ENCODE results near the gene PRKAG3.
"Not testable (repeated sequence)": the region's sequence is repeated elsewhere in the genome, so short reads cannot be mapped to it uniquely, and the experiment has no call there.

PRKAG3 gene

DNA sequence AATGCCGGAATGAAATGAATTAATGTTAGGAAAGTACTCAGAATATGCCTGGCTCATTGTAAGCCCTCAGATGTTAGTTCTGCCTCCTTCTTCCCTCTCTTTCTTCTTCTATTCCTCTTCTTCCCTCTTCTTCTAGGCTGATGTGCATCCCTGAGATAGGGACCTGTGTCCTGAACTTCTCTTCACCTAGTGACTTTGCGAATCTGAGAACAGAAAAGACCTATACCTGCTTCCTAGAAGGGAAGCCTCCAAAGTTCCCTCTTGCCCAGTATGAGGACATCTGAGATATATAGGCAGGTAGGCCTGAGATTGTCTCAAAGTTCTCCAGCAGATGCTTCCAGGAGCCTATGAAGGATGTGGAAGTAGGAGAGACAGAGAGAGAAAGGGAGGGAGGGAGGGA lies 57.7 kb downstream of the PRKAG3 start:
- peaks cover 4% of the 10 kb centered on the region for H3K27me3 Mint-ChIP-seq
- DNase-seq (no peak), ATAC-seq (no peak)
- peaks cover 6 to 19% of the 10 kb centered on the region in 2 donors for H3K9me3 Mint-ChIP-seq
- H3K4me3 Mint-ChIP-seq: no peak overlapping the region
- no peaks in the 10 kb centered on the region for H3K4me1 Mint-ChIP-seq
- no peak overlapping the region for H3K27ac Mint-ChIP-seq

DNA sequence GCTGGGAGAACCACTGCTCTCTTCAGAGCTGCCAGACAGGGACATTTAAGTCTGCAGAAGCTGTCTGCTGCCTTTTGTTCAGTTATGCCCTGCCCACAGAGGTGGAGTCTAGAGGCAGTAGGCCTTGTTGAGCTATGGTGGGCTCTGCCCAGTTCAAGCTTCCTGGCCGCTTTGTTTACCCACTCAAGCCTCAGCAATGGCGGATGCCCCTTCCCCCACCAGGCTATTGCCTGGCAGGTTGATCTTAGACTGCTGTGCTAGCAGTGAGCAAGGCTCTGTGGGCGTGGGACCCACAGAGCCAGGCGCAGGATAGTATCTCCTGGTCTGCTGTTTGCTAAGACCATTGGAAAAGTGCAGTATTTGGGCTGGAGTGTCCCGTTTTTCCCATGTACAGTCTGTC lies 58.8 kb downstream of the PRKAG3 start:
- H3K9me3 Mint-ChIP-seq: peaks cover 6 to 17% of the 10 kb centered on the region in 2 donors
- H3K4me1 Mint-ChIP-seq, DNase-seq, ATAC-seq, H3K4me3 Mint-ChIP-seq, H3K27me3 Mint-ChIP-seq, H3K27ac Mint-ChIP-seq: not testable (repeated sequence)
